HUDEP-2 (cell line): ENCODE results near the gene ARHGAP30.
"Not testable (repeated sequence)": the region's sequence is repeated elsewhere in the genome, so short reads cannot be mapped to it uniquely, and the experiment has no call there.

Experiments
- DNase-seq, 76 experiments: peaks; one replicate each; lab custom pipeline; 2025; ENCODE audit not compliant: unreplicated experiment in 76 of 76; lab: John Stamatoyannopoulos, UW

Gene ARHGAP30

GRCh38 chr1:161019111-161019660 is 50.5 kb downstream of the ARHGAP30 start:
- not testable (repeated sequence) for DNase-seq

- DNase-seq = no peak
These were observed 51.1 kb downstream of the ARHGAP30 start for GRCh38 chr1:161018631-161018930.

GRCh38 chr1:161017756-161018630 is 51.7 kb downstream of the ARHGAP30 start:
- DNase-seq = no peak

DNA sequence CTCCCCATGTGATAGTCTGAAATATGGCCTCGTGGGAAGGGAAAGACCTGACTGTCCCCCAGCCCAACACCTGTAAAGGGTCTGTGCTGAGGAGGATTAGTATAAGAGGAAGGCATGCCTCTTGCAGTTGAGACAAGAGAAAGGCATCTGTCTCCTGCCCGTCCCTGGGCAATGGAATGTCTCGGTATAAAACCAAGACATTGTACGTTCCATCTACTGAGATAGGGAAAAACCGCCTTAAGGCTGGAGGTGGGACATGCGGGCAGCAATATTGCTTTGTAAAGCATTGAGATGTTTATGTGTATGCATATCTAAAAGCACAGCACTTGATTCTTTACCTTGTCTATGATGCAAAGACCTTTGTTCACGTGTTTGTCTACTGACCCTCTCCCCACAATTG is 52.5 kb downstream of the ARHGAP30 start:
- not testable (repeated sequence) for DNase-seq

GRCh38 chr1:161016683-161017082 is 53.0 kb downstream of the ARHGAP30 start:
- DNase-seq = not testable (repeated sequence)

DNA sequence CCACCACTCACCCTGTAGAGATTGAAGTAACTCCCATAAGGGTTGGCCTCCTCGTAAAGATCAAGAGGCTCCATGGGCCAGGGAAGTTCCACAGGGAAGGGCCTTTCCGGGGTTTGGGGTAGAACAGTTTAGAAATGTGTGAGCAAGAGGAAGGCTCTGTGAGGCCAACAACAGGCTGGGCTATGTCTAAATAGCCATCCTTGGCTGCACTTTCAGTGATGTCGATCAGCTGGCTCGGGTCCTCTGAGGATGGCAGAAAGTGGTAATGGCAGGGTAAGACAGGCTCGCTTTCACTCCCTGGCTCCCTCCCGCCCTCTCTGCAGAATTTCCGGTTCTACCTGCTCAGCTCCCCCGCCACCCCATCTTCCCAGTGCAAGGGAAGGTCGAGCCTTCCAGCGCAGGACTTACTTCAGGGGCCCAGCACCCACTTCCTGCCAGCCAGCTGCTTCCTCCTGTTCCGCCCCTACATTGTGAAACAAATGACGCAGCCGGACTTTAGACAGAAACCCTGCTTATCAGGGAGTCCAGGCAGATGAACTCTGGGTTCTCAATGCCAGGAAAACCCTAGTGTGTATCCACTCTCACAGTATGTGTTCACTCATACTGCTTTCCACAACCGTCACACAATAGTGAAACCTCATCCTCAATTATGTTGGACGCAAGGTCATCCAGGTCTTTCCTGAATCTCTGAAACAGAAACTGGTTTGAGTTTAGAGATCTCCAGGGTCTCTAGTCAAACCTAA is 56.0 kb downstream of the ARHGAP30 start:
- peak in 72 of 76 experiments; percentile 33 to 90 (median 74) for DNase-seq

GRCh38 chr1:161013131-161013487 is 56.6 kb downstream of the ARHGAP30 start:
- DNase-seq = peak in 1 of 76 experiments; percentile 48

GRCh38 chr1:161012420-161012819 is 57.3 kb downstream of the ARHGAP30 start:
- no peak for DNase-seq

DNA sequence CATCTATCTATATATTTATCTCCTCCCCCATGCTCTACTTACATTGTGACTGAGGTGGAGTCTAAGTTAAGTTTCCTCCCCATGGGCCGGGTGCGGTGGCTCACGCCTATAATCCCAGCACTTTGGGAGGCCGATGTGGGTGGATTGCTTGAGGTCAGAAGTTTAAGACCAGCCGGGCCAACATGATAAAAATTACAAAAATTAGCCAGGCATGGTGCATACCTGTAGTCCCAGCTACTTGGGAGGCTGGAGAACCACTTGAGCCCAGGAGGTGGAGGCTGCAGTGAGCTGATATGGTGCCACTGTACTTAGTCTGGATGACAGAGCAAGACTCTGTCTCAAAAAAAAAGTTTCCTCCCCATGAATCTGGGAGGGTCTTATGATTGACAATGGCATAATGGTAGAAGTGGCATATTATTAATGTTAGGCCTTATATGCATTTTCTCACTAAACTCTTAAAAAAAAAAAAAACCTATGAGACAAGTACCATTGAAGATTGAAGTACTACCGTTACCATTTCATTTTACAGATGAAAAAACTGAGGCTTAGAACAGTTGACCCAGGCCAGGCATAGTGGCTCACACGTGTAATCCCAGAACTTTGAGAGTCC is 60.0 kb downstream of the ARHGAP30 start:
- peak in 74 of 76 experiments; percentile 15 to 94 (median 78) for DNase-seq

GRCh38 chr1:161008869-161009510 is 60.7 kb downstream of the ARHGAP30 start:
- DNase-seq = no peak

- DNase-seq = no peak
These were observed 62.3 kb downstream of the ARHGAP30 start for GRCh38 chr1:161007369-161007768.

DNA sequence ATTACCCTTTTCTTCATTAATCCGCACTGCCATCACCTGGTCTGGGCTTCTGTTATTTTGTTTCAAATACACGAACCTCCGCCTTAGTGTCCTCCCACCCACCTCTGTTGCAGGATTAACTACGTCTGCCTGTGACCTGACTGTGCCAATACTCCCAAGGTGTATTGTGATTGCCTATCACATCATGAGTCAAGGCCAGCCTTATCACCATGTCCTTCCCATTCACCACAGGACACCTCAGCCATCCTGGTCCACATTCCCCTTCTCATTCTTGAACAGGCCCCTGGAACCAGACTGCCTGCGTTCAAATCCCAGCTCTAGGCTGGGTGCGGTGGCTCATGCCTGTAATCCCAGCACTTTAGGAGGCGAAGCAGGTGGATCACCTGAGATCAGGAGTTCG is 63.1 kb downstream of the ARHGAP30 start:
- no peak for DNase-seq

GRCh38 chr1:161001525-161001924 is 68.2 kb downstream of the ARHGAP30 start:
- DNase-seq = no peak

- no peak for DNase-seq
These were observed 68.8 kb downstream of the ARHGAP30 start for GRCh38 chr1:161000736-161001480.

DNA sequence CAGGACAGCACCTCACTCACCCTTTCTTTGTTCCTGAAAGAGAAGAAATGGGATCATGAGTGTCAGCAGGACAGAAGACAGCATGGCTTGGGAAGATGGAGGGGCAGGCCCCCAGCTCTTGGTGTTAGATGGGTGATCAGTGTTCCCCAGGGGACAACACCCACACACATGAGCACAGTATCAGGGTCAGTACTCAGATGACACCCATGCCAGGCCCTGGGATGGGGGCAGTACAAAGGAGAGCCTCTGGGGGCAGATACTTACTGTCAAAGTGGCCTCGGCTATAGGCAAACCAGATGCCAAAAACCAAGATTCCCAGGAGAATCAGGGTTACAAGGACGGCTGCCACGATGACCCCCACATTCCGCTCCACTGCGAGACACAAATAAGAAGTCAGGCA is 70.3 kb downstream of the ARHGAP30 start:
- DNase-seq = no peak

DNA sequence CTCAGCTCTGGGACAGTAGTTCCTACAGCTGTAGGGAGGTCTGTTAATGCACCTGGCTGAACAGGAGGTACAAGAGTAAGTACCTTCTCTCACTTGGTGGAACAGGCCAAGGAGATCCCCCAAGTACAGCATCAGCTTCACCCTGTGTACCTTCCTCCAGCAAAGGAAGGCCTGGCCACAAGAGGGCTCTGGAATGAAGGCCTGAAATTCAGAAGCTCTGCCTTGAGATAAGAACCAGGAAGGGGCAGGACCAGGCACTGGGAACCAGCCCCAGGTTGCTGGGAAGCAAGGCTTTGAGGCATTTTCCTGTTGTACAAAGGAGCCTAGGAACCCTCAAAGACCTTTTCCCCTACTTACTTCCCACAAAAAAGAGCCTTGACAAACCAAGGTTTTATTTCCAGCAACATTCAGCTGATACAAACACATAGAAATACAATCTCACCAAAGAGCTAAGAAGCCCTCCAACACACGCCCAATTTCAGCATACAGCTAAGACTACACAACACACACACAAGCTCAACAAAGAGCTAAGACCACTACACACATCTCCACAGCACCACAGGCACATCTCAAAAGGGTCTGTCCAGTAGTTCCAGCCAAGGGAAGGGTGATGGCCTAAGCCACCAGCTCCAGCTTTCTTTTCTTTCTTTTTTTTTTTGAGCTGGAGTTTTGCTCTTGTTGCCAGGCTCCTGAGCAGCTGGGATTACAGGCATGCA is 72.2 kb downstream of the ARHGAP30 start:
- peak in 67 of 76 experiments; percentile 1 to 74 (median 48) for DNase-seq
